ENCODE measurements around the gene DCC. TPM values are rescaled to one million over a fixed set of nuclear protein-coding genes. Genes with fewer than 3 reads are reported as not detected.

Gene DCC, protein sequence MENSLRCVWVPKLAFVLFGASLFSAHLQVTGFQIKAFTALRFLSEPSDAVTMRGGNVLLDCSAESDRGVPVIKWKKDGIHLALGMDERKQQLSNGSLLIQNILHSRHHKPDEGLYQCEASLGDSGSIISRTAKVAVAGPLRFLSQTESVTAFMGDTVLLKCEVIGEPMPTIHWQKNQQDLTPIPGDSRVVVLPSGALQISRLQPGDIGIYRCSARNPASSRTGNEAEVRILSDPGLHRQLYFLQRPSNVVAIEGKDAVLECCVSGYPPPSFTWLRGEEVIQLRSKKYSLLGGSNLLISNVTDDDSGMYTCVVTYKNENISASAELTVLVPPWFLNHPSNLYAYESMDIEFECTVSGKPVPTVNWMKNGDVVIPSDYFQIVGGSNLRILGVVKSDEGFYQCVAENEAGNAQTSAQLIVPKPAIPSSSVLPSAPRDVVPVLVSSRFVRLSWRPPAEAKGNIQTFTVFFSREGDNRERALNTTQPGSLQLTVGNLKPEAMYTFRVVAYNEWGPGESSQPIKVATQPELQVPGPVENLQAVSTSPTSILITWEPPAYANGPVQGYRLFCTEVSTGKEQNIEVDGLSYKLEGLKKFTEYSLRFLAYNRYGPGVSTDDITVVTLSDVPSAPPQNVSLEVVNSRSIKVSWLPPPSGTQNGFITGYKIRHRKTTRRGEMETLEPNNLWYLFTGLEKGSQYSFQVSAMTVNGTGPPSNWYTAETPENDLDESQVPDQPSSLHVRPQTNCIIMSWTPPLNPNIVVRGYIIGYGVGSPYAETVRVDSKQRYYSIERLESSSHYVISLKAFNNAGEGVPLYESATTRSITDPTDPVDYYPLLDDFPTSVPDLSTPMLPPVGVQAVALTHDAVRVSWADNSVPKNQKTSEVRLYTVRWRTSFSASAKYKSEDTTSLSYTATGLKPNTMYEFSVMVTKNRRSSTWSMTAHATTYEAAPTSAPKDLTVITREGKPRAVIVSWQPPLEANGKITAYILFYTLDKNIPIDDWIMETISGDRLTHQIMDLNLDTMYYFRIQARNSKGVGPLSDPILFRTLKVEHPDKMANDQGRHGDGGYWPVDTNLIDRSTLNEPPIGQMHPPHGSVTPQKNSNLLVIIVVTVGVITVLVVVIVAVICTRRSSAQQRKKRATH (N-terminal part only)
- not detected in 2 replicates for total RNA-seq (2021)
- Bru-seq, nascent RNA = percentile 0 among the genes with signal in this experiment
- BruChase-seq, experiment 1, labeled RNA remaining after a 2-hour chase = percentile 0 among the genes with signal in this experiment
- percentile 0 among the genes with signal in this experiment for BruChase-seq, experiment 2, labeled RNA remaining after a 6-hour chase
- long read RNA-seq = 0 reads

DNA sequence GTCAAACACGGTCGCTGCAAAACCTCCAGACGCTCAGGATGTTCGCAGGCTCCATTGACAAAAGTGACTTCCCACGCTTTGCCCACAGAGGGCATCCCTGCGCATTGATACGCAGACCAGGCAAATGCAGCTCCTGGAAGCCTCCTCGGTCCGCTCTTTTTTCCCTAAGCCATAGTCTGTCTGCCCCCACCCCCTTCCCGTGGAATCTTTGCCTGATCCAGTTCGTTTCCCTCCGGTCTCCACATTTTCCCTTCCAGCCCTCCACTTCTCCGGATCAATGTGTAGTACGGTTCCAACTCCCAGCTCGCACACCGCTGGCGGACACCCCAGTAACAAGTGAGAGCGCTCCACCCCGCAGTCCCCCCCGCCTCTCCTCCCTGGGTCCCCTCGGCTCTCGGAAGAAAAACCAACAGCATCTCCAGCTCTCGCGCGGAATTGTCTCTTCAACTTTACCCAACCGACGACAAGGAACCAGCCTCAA, at the start of gene DCC:
Gene DCC (plus strand): TSS at position 307 of the 481 bp plus-strand sequence. CDS start 591 bp downstream, outside the sequence.
- H2AFZ ChIP-seq = 0 out of 2 replicates have a peak within 1 kb of the TSS, but pooled peaks have one; percentile 48
- H3K9me2 ChIP-seq (ENCODE audit: insufficient read depth) = no peaks in the 10 kb centered on the region
- H3K9me3 ChIP-seq (ENCODE audit: insufficient read depth, low read depth) = no peaks in the 10 kb centered on the region; the same call in 1 of the 2 replicates
- H3K4me3 ChIP-seq = no peak within 1 kb of the TSS
- H3K79me2 ChIP-seq (ENCODE audit: low read depth) = no peaks in the 10 kb centered on the region
- peaks cover 3% of the 10 kb centered on the region; the same call in 1 of the 2 replicates for H3K27me3 ChIP-seq (ENCODE audit: insufficient read depth, low read depth)
- no peaks in the 10 kb centered on the region for H3K36me3 ChIP-seq (ENCODE audit: low read depth)
- H3K4me2 ChIP-seq = peak within 1 kb of the TSS; percentile 31; the same call in 1 of the 2 replicates
- H3K4me1 ChIP-seq (replicated peaks; ENCODE audit: insufficient read depth) = no peaks in the 10 kb centered on the region
- H3K27ac ChIP-seq = no peak within 1 kb of the TSS
- peak in 1 of 2 experiments; percentile 4 for DNase-seq
- no TSS peak for BruUV-seq (replicated peaks)
- H3F3A ChIP-seq (ENCODE audit: insufficient read depth, low read depth) = no peaks in the 10 kb centered on the region
- TF ChIP-seq, protein P1, sequence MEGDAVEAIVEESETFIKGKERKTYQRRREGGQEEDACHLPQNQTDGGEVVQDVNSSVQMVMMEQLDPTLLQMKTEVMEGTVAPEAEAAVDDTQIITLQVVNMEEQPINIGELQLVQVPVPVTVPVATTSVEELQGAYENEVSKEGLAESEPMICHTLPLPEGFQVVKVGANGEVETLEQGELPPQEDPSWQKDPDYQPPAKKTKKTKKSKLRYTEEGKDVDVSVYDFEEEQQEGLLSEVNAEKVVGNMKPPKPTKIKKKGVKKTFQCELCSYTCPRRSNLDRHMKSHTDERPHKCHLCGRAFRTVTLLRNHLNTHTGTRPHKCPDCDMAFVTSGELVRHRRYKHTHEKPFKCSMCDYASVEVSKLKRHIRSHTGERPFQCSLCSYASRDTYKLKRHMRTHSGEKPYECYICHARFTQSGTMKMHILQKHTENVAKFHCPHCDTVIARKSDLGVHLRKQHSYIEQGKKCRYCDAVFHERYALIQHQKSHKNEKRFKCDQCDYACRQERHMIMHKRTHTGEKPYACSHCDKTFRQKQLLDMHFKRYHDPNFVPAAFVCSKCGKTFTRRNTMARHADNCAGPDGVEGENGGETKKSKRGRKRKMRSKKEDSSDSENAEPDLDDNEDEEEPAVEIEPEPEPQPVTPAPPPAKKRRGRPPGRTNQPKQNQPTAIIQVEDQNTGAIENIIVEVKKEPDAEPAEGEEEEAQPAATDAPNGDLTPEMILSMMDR (conservative IDR thresholded peaks at IDR 0.05) = 0 out of 2 replicates have a peak, but pooled peaks have one; percentile 27
- no peak for TF ChIP-seq EZH2 (IDR thresholded peaks at IDR 0.05; ENCODE audit: low read depth)
- intact Hi-C loops (cut with micrococcal nuclease; ENCODE audit: unreplicated experiment) = no loop called here
- no peaks in the 10 kb centered on the region for H4K20me1 ChIP-seq (ENCODE audit: insufficient read depth)
- ChIA-PET CTCF (no interaction called here), POLR2A (ENCODE audit: unreplicated experiment) (no interaction called here)

DNA sequence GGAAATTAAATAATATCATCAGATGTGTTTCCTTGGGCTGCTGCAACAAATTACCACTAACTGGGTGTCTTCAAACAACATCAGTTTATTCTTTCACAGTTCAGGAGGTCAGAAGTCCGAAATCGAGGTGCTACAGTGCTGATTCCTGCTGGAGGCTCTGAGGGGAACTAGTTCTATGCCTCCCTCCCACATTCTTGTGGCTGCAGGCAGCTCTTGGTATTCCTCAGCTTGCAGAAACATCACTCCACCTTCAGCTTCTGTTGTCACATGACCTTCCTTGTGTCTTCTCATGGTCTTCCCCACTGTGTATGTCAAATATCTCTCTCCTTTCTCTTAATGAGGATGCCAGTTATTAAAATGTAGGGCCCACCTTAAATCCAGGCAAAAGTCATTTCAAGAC, 29.3 kb upstream of the DCC start:
- no peak overlapping the region for H3K4me3 ChIP-seq
- peaks cover 8% of the 10 kb centered on the region; the same call in 1 of the 2 replicates for H3F3A ChIP-seq (ENCODE audit: insufficient read depth, low read depth)
- intact Hi-C loops (cut with micrococcal nuclease; ENCODE audit: unreplicated experiment) = no loop called here
- H3K27me3 ChIP-seq (ENCODE audit: insufficient read depth, low read depth) = no peaks in the 10 kb centered on the region
- H3K9me2 ChIP-seq (ENCODE audit: insufficient read depth) = no peaks in the 10 kb centered on the region
- no peaks in the 10 kb centered on the region for H4K20me1 ChIP-seq (ENCODE audit: insufficient read depth)
- no peak overlapping the region for H3K4me2 ChIP-seq
- ChIA-PET POLR2A (ENCODE audit: unreplicated experiment) (no interaction called here), CTCF (no interaction called here)
- BruUV-seq (replicated peaks) = no TSS peak
- no peak for TF ChIP-seq EZH2 (IDR thresholded peaks at IDR 0.05; ENCODE audit: low read depth)
- TF ChIP-seq, protein P1 (conservative IDR thresholded peaks at IDR 0.05) = no peak
- H3K9me3 ChIP-seq (ENCODE audit: insufficient read depth, low read depth) = no peaks in the 10 kb centered on the region
- no peaks in the 10 kb centered on the region for H3K36me3 ChIP-seq (ENCODE audit: low read depth)
- DNase-seq = no peak
- H3K4me1 ChIP-seq (replicated peaks; ENCODE audit: insufficient read depth) = no peaks in the 10 kb centered on the region; the same call in 1 of the 2 replicates
- no peaks in the 10 kb centered on the region for H3K79me2 ChIP-seq (ENCODE audit: low read depth)
- H2AFZ ChIP-seq = no peak overlapping the region
- no peak overlapping the region for H3K27ac ChIP-seq

All from PC-9 (cell line).